ENCODE measurements around the gene RHEBL1.

RHEBL1 gene

DNA sequence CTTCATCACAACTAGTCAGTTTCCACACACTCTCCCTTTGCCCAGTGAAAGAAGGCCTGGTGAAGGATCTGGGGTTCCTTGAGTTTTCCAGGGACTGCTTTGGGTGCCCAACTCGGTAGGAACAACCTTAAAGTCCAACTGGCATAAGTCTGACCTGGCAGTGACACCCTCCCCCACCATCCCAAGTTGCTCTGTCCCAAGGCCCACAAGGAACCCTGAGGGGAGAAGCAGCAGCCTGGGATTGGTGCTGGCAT, 10.8 kb downstream of the RHEBL1 start:
- Histone ChIP-seq H3K4me3 (ENCODE audit: low read length) (peak overlapping the region; percentile 63), H3K9ac (ENCODE audit: low read length) (peak overlapping the region; percentile 98), H3K4me1 (ENCODE audit: control insufficient read depth, insufficient read depth, low read length) (peaks cover 44% of the 10 kb centered on the region), H3K36me3 (ENCODE audit: control insufficient read depth, insufficient read depth, low read length) (peaks cover 5% of the 10 kb centered on the region), H3K9me3 (ENCODE audit: control insufficient read depth, low read length) (no peaks in the 10 kb centered on the region), H3K27me3 (ENCODE audit: control insufficient read depth, insufficient read depth, low read length) (no peaks in the 10 kb centered on the region)

DNA sequence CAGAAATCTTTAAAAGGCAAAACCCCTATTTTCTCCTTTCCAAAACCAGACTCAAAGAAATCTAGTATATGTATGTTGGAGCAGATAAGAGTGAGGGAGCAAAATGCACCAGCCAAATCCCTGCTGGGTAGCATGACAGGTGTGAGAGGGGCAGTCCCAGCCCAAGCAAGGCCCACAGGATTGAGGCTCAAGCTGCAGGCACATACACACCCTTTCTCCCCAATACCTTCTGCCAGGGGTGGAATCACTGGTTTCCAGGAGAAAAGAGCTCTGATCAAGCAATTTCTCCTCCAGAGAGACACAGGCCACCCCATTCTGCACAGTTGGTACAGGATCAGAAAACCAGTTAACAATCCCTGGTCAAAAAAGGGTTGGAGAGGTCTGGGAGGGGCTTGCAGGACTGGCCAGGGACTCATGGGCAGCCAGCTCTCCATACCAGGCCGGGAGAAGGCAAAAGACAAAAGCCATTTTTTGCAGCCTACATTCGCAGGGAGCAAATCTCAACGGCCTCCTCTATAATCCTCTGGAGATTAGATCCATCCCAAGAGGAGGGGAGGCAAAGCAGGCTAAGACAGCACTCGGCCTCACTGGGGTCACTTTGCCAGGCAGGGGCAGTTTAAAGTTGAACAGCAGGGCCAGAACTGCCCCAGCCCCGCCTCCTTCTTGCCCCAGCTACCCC, 11.3 kb downstream of the RHEBL1 start:
- Histone ChIP-seq H3K27me3 (ENCODE audit: control insufficient read depth, insufficient read depth, low read length) (no peaks in the 10 kb centered on the region), H3K9me3 (ENCODE audit: control insufficient read depth, low read length) (no peaks in the 10 kb centered on the region), H3K4me1 (ENCODE audit: control insufficient read depth, insufficient read depth, low read length) (peaks cover 44% of the 10 kb centered on the region), H3K4me3 (ENCODE audit: low read length) (peak overlapping the region; percentile 63), H3K36me3 (ENCODE audit: control insufficient read depth, insufficient read depth, low read length) (peaks cover 7% of the 10 kb centered on the region), H3K9ac (ENCODE audit: low read length) (peak overlapping the region; percentile 98)

DNA sequence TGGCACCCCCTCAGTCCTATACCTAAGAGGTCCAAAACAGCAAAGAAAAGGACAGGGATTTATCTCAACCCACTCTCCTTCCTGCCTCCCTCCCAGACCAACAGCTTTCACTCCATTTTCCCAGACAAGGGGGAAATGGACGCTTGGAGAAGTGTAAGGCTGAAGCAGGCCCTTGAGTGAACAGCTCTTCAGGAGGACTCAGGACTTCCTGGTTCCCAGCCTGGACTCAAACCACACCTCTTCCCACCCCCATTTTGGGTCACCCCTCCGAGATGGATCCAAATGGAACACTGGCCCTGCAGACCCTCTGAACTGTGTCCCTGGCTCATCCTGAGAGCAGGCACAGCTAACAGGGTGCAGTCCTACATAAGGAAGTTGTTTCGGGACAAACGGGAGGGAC, 11.9 kb downstream of the RHEBL1 start:
- H3K9ac ChIP-seq (ENCODE audit: low read length), result peak overlapping the region; percentile 98
- peaks cover 44% of the 10 kb centered on the region for H3K4me1 ChIP-seq (ENCODE audit: control insufficient read depth, insufficient read depth, low read length)
- peak overlapping the region; percentile 63 for H3K4me3 ChIP-seq (ENCODE audit: low read length)
- H3K36me3 ChIP-seq (ENCODE audit: control insufficient read depth, insufficient read depth, low read length), result peaks cover 12% of the 10 kb centered on the region
- H3K27me3 ChIP-seq (ENCODE audit: control insufficient read depth, insufficient read depth, low read length), result no peaks in the 10 kb centered on the region
- no peaks in the 10 kb centered on the region for H3K9me3 ChIP-seq (ENCODE audit: control insufficient read depth, low read length)

GRCh38 chr12:49055978-49056754, 13.6 kb downstream of the RHEBL1 start:
- Histone ChIP-seq H3K9ac (ENCODE audit: low read length) (peak overlapping the region; percentile 32), H3K27me3 (ENCODE audit: control insufficient read depth, insufficient read depth, low read length) (no peaks in the 10 kb centered on the region), H3K4me1 (ENCODE audit: control insufficient read depth, insufficient read depth, low read length) (peaks cover 44% of the 10 kb centered on the region), H3K4me3 (ENCODE audit: low read length) (no peak overlapping the region), H3K9me3 (ENCODE audit: control insufficient read depth, low read length) (no peaks in the 10 kb centered on the region), H3K36me3 (ENCODE audit: control insufficient read depth, insufficient read depth, low read length) (peaks cover 23% of the 10 kb centered on the region)

DNA sequence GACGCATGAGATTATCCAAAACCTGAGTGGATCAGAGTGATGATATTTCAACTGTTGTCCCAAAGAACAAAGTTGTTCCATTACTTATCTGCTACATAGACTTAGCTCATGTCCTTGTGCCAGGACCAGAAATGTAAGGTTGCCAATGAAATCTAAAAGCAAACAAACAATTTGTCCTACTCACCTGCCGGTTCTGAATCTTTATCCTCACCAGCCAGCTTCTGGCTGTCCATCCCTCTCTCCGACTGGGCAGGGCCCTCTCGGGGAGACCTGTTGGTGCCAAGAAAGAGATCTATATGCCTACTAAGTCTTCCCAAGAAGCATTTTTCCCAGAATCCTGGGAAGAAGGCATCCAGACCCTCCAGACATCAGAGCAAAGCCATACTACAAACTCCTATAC, 14.7 kb downstream of the RHEBL1 start:
- Histone ChIP-seq H3K9ac (ENCODE audit: low read length) (no peak overlapping the region), H3K4me3 (ENCODE audit: low read length) (no peak overlapping the region), H3K27me3 (ENCODE audit: control insufficient read depth, insufficient read depth, low read length) (no peaks in the 10 kb centered on the region), H3K36me3 (ENCODE audit: control insufficient read depth, insufficient read depth, low read length) (peaks cover 34% of the 10 kb centered on the region), H3K9me3 (ENCODE audit: control insufficient read depth, low read length) (no peaks in the 10 kb centered on the region), H3K4me1 (ENCODE audit: control insufficient read depth, insufficient read depth, low read length) (peaks cover 44% of the 10 kb centered on the region)

- Histone ChIP-seq H3K9me3 (ENCODE audit: control insufficient read depth, low read length) (no peaks in the 10 kb centered on the region), H3K9ac (ENCODE audit: low read length) (no peak overlapping the region), H3K36me3 (ENCODE audit: control insufficient read depth, insufficient read depth, low read length) (peaks cover 34% of the 10 kb centered on the region), H3K4me1 (ENCODE audit: control insufficient read depth, insufficient read depth, low read length) (peaks cover 44% of the 10 kb centered on the region), H3K4me3 (ENCODE audit: low read length) (no peak overlapping the region), H3K27me3 (ENCODE audit: control insufficient read depth, insufficient read depth, low read length) (no peaks in the 10 kb centered on the region)
Measured at GRCh38 chr12:49054524-49054923, 15.3 kb downstream of the RHEBL1 start.

DNA sequence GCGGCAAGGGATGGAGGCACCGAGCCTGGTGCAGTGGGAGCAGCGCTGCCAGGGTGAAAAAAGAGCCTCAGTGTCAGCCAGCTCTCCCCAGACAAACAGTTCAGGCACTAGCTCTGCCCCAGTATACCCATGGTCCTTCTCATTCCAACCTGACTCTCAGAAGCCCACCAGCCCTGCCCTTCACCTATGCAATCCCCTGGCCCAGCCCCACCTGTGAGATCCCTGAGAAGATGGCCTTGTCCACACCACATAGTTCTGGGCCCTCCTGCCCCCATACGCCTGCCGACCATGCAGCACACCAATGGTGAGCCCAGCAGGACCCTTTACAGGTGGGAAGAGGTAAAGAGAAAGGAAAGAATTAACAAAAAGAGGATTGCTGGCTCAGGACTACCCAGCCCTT, 15.7 kb downstream of the RHEBL1 start:
- Histone ChIP-seq H3K9ac (ENCODE audit: low read length) (no peak overlapping the region), H3K4me1 (ENCODE audit: control insufficient read depth, insufficient read depth, low read length) (peaks cover 43% of the 10 kb centered on the region), H3K9me3 (ENCODE audit: control insufficient read depth, low read length) (no peaks in the 10 kb centered on the region), H3K36me3 (ENCODE audit: control insufficient read depth, insufficient read depth, low read length) (peaks cover 37% of the 10 kb centered on the region), H3K4me3 (ENCODE audit: low read length) (no peak overlapping the region), H3K27me3 (ENCODE audit: control insufficient read depth, insufficient read depth, low read length) (no peaks in the 10 kb centered on the region)

- H3K9ac ChIP-seq (ENCODE audit: low read length), result no peak overlapping the region
- H3K4me3 ChIP-seq (ENCODE audit: low read length), result no peak overlapping the region
- H3K27me3 ChIP-seq (ENCODE audit: control insufficient read depth, insufficient read depth, low read length), result no peaks in the 10 kb centered on the region
- H3K4me1 ChIP-seq (ENCODE audit: control insufficient read depth, insufficient read depth, low read length), result peaks cover 30% of the 10 kb centered on the region
- peaks cover 49% of the 10 kb centered on the region for H3K36me3 ChIP-seq (ENCODE audit: control insufficient read depth, insufficient read depth, low read length)
- no peaks in the 10 kb centered on the region for H3K9me3 ChIP-seq (ENCODE audit: control insufficient read depth, low read length)
Measured at GRCh38 chr12:49052451-49053208, 17.1 kb downstream of the RHEBL1 start.

DNA sequence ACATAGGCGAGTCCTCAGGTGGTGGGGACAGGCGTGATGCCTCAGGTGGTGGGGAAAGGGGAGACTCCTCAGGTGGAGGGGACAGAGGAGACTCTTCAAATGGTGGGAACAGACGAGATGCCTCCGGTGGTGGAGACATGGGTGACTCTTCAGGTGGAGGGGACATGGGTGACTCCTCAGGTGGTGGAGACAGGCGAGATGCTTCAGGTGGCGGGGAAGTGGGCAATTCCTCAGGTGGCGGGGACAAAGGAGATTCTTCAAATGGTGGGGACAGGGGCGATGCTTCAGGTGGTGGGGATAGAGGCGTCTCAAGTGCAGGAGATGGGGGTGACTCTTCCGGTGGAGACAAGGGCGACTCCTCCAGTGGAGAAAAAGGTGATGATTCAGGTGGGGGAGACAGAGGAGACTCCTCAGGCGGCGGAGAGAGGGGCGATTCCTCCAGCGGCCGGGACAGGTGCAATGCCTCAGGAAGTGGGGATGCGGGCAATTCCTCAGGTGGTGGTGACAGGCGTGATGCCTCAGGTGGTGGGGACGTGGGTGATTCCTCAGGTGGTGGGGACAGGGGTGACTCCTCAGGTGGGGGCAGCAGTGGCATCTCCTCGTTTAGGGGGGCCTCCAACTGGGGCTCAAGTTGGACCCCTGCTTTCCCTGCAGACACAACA, 17.9 kb downstream of the RHEBL1 start:
- Histone ChIP-seq H3K9me3 (ENCODE audit: control insufficient read depth, low read length) (no peaks in the 10 kb centered on the region), H3K4me3 (ENCODE audit: low read length) (no peak overlapping the region), H3K27me3 (ENCODE audit: control insufficient read depth, insufficient read depth, low read length) (no peaks in the 10 kb centered on the region), H3K4me1 (ENCODE audit: control insufficient read depth, insufficient read depth, low read length) (peaks cover 23% of the 10 kb centered on the region), H3K9ac (ENCODE audit: low read length) (no peak overlapping the region), H3K36me3 (ENCODE audit: control insufficient read depth, insufficient read depth, low read length) (peaks cover 49% of the 10 kb centered on the region)

DNA sequence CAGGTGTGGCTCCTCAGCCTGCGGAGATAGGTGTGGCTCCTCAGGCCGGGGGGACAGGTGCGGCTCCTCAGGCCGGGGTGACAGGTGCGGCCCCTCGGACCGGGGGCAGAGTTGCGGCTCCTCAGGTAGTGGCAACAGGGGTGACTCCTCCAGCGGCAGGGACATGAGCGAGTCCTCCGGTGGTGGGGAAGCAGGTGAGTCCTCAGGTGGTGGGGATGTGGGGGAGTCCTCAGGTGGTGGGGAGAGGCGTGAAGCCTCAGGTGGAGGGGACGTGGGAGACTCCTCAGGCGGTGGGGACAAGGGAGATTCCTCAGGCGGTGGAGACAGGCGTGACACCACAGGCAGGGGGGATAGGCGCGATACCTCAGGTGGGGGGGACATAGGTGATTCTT, 18.4 kb downstream of the RHEBL1 start:
- Histone ChIP-seq H3K4me3 (ENCODE audit: low read length) (no peak overlapping the region), H3K4me1 (ENCODE audit: control insufficient read depth, insufficient read depth, low read length) (peaks cover 17% of the 10 kb centered on the region), H3K9ac (ENCODE audit: low read length) (no peak overlapping the region), H3K9me3 (ENCODE audit: control insufficient read depth, low read length) (no peaks in the 10 kb centered on the region), H3K36me3 (ENCODE audit: control insufficient read depth, insufficient read depth, low read length) (peaks cover 49% of the 10 kb centered on the region), H3K27me3 (ENCODE audit: control insufficient read depth, insufficient read depth, low read length) (no peaks in the 10 kb centered on the region)

GRCh38 chr12:49050507-49051372, 19.0 kb downstream of the RHEBL1 start:
- no peak overlapping the region for H3K4me3 ChIP-seq (ENCODE audit: low read length)
- H3K4me1 ChIP-seq (ENCODE audit: control insufficient read depth, insufficient read depth, low read length), result peaks cover 11% of the 10 kb centered on the region
- H3K9ac ChIP-seq (ENCODE audit: low read length), result no peak overlapping the region
- H3K9me3 ChIP-seq (ENCODE audit: control insufficient read depth, low read length), result no peaks in the 10 kb centered on the region
- H3K27me3 ChIP-seq (ENCODE audit: control insufficient read depth, insufficient read depth, low read length), result no peaks in the 10 kb centered on the region
- H3K36me3 ChIP-seq (ENCODE audit: control insufficient read depth, insufficient read depth, low read length), result peaks cover 53% of the 10 kb centered on the region
